ENCODE results near the gene BACH2. TPM values are rescaled to one million over a fixed set of nuclear protein-coding genes. Genes with fewer than 3 reads are reported as not detected.
A peak's percentile ranks its signal among the peaks of the same experiment; 100 is the strongest.

Gene BACH2
- polyA plus RNA-seq, 1 experiment, result 0.10 TPM

DNA sequence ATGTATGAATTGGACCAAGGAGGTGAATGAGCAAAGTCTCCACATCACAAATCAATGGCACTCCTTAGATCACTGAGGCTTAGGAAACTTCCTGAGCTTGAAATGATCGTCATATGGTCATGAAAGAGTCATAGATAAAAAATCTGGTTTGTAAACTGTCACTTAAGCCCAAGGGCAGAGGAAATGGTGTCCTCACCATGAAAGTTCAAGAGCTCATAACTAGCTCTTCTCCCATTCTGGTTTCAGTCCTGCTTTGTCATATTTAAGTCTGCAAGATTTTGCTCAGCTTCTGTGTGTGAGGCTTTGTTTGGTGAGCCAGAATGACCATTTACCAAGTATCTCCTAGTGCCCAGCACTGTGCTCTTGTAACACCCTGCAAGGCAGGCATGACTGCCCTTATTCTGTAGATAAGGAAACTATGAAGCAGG is 341.9 kb downstream of the BACH2 start:
- H3K36me3 ChIP-seq (ENCODE audit: control insufficient read depth, insufficient read depth, low read length), result no peaks in the 10 kb centered on the region
- DNase-seq (ENCODE audit: low read depth), result peak; percentile 30
- ChIA-PET CTCF (interaction anchor here (0.6 to 3.8 kb wide), 8 partner anchors 12 to 524 kb away, joined by 3 to 19 read pairs (median 4); no protein-coding TSS in a partner anchor), POLR2A (no interaction called here)
- H3K27me3 ChIP-seq (ENCODE audit: control insufficient read depth, insufficient read depth, low read length), result no peaks in the 10 kb centered on the region
- no peak overlapping the region for H3K4me3 ChIP-seq (ENCODE audit: low read depth, low read length)
- TF ChIP-seq, protein P1, sequence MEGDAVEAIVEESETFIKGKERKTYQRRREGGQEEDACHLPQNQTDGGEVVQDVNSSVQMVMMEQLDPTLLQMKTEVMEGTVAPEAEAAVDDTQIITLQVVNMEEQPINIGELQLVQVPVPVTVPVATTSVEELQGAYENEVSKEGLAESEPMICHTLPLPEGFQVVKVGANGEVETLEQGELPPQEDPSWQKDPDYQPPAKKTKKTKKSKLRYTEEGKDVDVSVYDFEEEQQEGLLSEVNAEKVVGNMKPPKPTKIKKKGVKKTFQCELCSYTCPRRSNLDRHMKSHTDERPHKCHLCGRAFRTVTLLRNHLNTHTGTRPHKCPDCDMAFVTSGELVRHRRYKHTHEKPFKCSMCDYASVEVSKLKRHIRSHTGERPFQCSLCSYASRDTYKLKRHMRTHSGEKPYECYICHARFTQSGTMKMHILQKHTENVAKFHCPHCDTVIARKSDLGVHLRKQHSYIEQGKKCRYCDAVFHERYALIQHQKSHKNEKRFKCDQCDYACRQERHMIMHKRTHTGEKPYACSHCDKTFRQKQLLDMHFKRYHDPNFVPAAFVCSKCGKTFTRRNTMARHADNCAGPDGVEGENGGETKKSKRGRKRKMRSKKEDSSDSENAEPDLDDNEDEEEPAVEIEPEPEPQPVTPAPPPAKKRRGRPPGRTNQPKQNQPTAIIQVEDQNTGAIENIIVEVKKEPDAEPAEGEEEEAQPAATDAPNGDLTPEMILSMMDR (IDR thresholded peaks at IDR 0.05; ENCODE audit: insufficient read depth, low read depth, low read length), result no peak

- Histone ChIP-seq H3K4me3 (ENCODE audit: low read depth, low read length) (no peak overlapping the region), H3K36me3 (ENCODE audit: control insufficient read depth, insufficient read depth, low read length) (no peaks in the 10 kb centered on the region), H3K27me3 (ENCODE audit: control insufficient read depth, insufficient read depth, low read length) (no peaks in the 10 kb centered on the region)
- POLR2A ChIA-PET, result no interaction called here
- DNase-seq (ENCODE audit: low read depth), result peak; percentile 65
- CTCF ChIA-PET, result interaction anchor here (0.5 to 3.4 kb wide), 5 partner anchors 12 to 460 kb away, joined by 3 to 15 read pairs (median 5); no protein-coding TSS in a partner anchor
- TF ChIP-seq, protein P1 (IDR thresholded peaks at IDR 0.05; ENCODE audit: insufficient read depth, low read depth, low read length), result no peak
Observed at GRCh38 chr6:89952686-89953085, 344.0 kb downstream of the BACH2 start.

GRCh38 chr6:89952105-89952671 is 344.5 kb downstream of the BACH2 start:
- no peak overlapping the region for H3K4me3 ChIP-seq (ENCODE audit: low read depth, low read length)
- ChIA-PET POLR2A (no interaction called here), CTCF (interaction anchor here (0.5 to 3.6 kb wide), 6 partner anchors 11 to 460 kb away, joined by 3 to 17 read pairs (median 6); no protein-coding TSS in a partner anchor)
- H3K36me3 ChIP-seq (ENCODE audit: control insufficient read depth, insufficient read depth, low read length), result no peaks in the 10 kb centered on the region
- TF ChIP-seq, protein P1 (IDR thresholded peaks at IDR 0.05; ENCODE audit: insufficient read depth, low read depth, low read length), result no peak
- DNase-seq (ENCODE audit: low read depth), result no peak
- no peaks in the 10 kb centered on the region for H3K27me3 ChIP-seq (ENCODE audit: control insufficient read depth, insufficient read depth, low read length)

- ChIA-PET POLR2A (no interaction called here), CTCF (interaction anchor here (0.8 to 3.6 kb wide), 2 partner anchors 11 to 25 kb away, joined by 3 to 17 read pairs; no protein-coding TSS in a partner anchor)
- H3K4me3 ChIP-seq (ENCODE audit: low read depth, low read length), result no peak overlapping the region
- no peak for DNase-seq (ENCODE audit: low read depth)
- H3K27me3 ChIP-seq (ENCODE audit: control insufficient read depth, insufficient read depth, low read length), result no peaks in the 10 kb centered on the region
- TF ChIP-seq, protein P1 (IDR thresholded peaks at IDR 0.05; ENCODE audit: insufficient read depth, low read depth, low read length), result no peak
- H3K36me3 ChIP-seq (ENCODE audit: control insufficient read depth, insufficient read depth, low read length), result no peaks in the 10 kb centered on the region
Observed at GRCh38 chr6:89951574-89952104, 345.0 kb downstream of the BACH2 start.

- no peaks in the 10 kb centered on the region for H3K27me3 ChIP-seq (ENCODE audit: control insufficient read depth, insufficient read depth, low read length)
- POLR2A ChIA-PET, result no interaction called here
- no peaks in the 10 kb centered on the region for H3K36me3 ChIP-seq (ENCODE audit: control insufficient read depth, insufficient read depth, low read length)
- DNase-seq (ENCODE audit: low read depth), result no peak
- CTCF ChIA-PET, result interaction anchor here (0.8 to 3.6 kb wide), 3 partner anchors 10 to 523 kb away, joined by 3 to 17 read pairs (median 3); no protein-coding TSS in a partner anchor
- H3K4me3 ChIP-seq (ENCODE audit: low read depth, low read length), result no peak overlapping the region
- TF ChIP-seq, protein P1 (IDR thresholded peaks at IDR 0.05; ENCODE audit: insufficient read depth, low read depth, low read length), result no peak
Observed at GRCh38 chr6:89950879-89951391, 345.7 kb downstream of the BACH2 start.

All from BJ (cell line).